Ecto neural progenitor cell (in vitro differentiated cells): ENCODE data around the gene PAM.
"Not testable (repeated sequence)": the region's sequence is repeated elsewhere in the genome, so short reads cannot be mapped to it uniquely, and the experiment has no call there.

Experiments
- DNase-seq: peaks from one replicate; pipeline ENCODE4 v3.0.0-alpha.2; 2018; ENCODE audit warnings: low spot score

The PAM gene

GRCh38 chr5:103000089-103000488 is 245.0 kb downstream of the PAM start:
- no peak for DNase-seq

GRCh38 chr5:103003872-103004271 is 248.8 kb downstream of the PAM start:
- no peak for DNase-seq

- DNase-seq = no peak
Measured at GRCh38 chr5:103005276-103005675, 250.2 kb downstream of the PAM start.

- no peak for DNase-seq
Measured at GRCh38 chr5:103006921-103007320, 251.8 kb downstream of the PAM start.

GRCh38 chr5:103010168-103010567 is 255.1 kb downstream of the PAM start:
- no peak for DNase-seq

GRCh38 chr5:103013933-103014552 is 258.9 kb downstream of the PAM start:
- no peak for DNase-seq

- no peak for DNase-seq
Measured at GRCh38 chr5:103014983-103015382, 259.9 kb downstream of the PAM start.

- no peak for DNase-seq
Measured at GRCh38 chr5:103016167-103016566, 261.1 kb downstream of the PAM start.

- DNase-seq = no peak
Measured at GRCh38 chr5:103019804-103020203, 264.7 kb downstream of the PAM start.

GRCh38 chr5:103021314-103021713 is 266.2 kb downstream of the PAM start:
- no peak for DNase-seq

GRCh38 chr5:103027267-103027666 is 272.2 kb downstream of the PAM start:
- DNase-seq = no peak

GRCh38 chr5:103031607-103032006 is 276.5 kb downstream of the PAM start:
- DNase-seq = no peak

GRCh38 chr5:103033696-103034095 is 278.6 kb downstream of the PAM start:
- DNase-seq = no peak

- no peak for DNase-seq
Measured at GRCh38 chr5:103034662-103035392, 279.7 kb downstream of the PAM start.

GRCh38 chr5:103035701-103036100 is 280.6 kb downstream of the PAM start:
- no peak for DNase-seq

- no peak for DNase-seq
Measured at GRCh38 chr5:103036601-103037000, 281.5 kb downstream of the PAM start.

- DNase-seq = no peak
Measured at GRCh38 chr5:103037673-103038455, 282.8 kb downstream of the PAM start.

- no peak for DNase-seq
Measured at GRCh38 chr5:103041071-103041676, 286.1 kb downstream of the PAM start.

- DNase-seq = not testable (repeated sequence)
Measured at GRCh38 chr5:103046706-103047105, 291.6 kb downstream of the PAM start.

- DNase-seq = no peak
Measured at GRCh38 chr5:103057208-103058130, 302.4 kb downstream of the PAM start.

- no peak for DNase-seq
Measured at GRCh38 chr5:103059525-103059924, 304.4 kb downstream of the PAM start.
